ENCODE measurements around the gene TMEM272. TPM values are rescaled to one million over a fixed set of nuclear protein-coding genes. Genes with fewer than 3 reads are reported as not detected.

TMEM272 gene
- total RNA-seq, 4 donors from 2014 or later: 0.40 to 0.57 TPM; not detected in 2

- peaks cover 0 to 2% (median 0%) of the 10 kb centered on the region in 3 donors for H3K36me3 ChIP-seq
- no peak overlapping the region for H3K4me3 ChIP-seq
- peaks cover 0 to 10% (median 0%) of the 10 kb centered on the region in 4 donors for H3K4me1 ChIP-seq
- no peaks in the 10 kb centered on the region for H3K27me3 ChIP-seq
- no peaks in the 10 kb centered on the region for H3K9me3 ChIP-seq
- H3K27ac ChIP-seq: no peak overlapping the region
- TF ChIP-seq POLR2A (IDR thresholded peaks at IDR 0.05) (no peak), CTCF (IDR thresholded peaks at IDR 0.05) (no peak)
- no peak for DNase-seq
These were observed 66.6 kb downstream of the TMEM272 start for GRCh38 chr13:51778392-51778791.

- no peak for DNase-seq
- TF ChIP-seq POLR2A (IDR thresholded peaks at IDR 0.05) (no peak), CTCF (IDR thresholded peaks at IDR 0.05) (no peak)
- Histone ChIP-seq H3K27ac (no peak overlapping the region), H3K9me3 (no peaks in the 10 kb centered on the region), H3K4me3 (no peak overlapping the region), H3K36me3 (peaks cover 0 to 4% (median 0%) of the 10 kb centered on the region in 3 donors), H3K27me3 (no peaks in the 10 kb centered on the region), H3K4me1 (peaks cover 0 to 9% (median 0%) of the 10 kb centered on the region in 4 donors)
These were observed 67.1 kb downstream of the TMEM272 start for GRCh38 chr13:51777921-51778320.

- no peaks in the 10 kb centered on the region for H3K4me1 ChIP-seq
- no peaks in the 10 kb centered on the region for H3K9me3 ChIP-seq
- TF ChIP-seq POLR2A (IDR thresholded peaks at IDR 0.05) (no peak), CTCF (IDR thresholded peaks at IDR 0.05) (no peak)
- DNase-seq: no peak
- peaks cover 0 to 4% (median 0%) of the 10 kb centered on the region in 3 donors for H3K36me3 ChIP-seq
- H3K27ac ChIP-seq: no peak overlapping the region
- H3K4me3 ChIP-seq: no peak overlapping the region
- no peaks in the 10 kb centered on the region for H3K27me3 ChIP-seq
These were observed 68.8 kb downstream of the TMEM272 start for GRCh38 chr13:51776179-51776578.

- no peaks in the 10 kb centered on the region for H3K9me3 ChIP-seq
- no peak overlapping the region for H3K27ac ChIP-seq
- H3K36me3 ChIP-seq: peaks cover 0 to 4% (median 0%) of the 10 kb centered on the region in 3 donors
- H3K27me3 ChIP-seq: no peaks in the 10 kb centered on the region
- no peak for TF ChIP-seq POLR2A (IDR thresholded peaks at IDR 0.05)
- no peak for TF ChIP-seq CTCF (IDR thresholded peaks at IDR 0.05)
- H3K4me3 ChIP-seq: no peak overlapping the region
- DNase-seq: no peak
- no peaks in the 10 kb centered on the region for H3K4me1 ChIP-seq
These were observed 71.5 kb downstream of the TMEM272 start for GRCh38 chr13:51773515-51773914.

GRCh38 chr13:51772781-51773180 is 72.2 kb downstream of the TMEM272 start:
- no peak overlapping the region for H3K27ac ChIP-seq
- H3K9me3 ChIP-seq: no peaks in the 10 kb centered on the region
- H3K27me3 ChIP-seq: no peaks in the 10 kb centered on the region
- H3K36me3 ChIP-seq: peaks cover 0 to 7% (median 0%) of the 10 kb centered on the region in 3 donors
- TF ChIP-seq CTCF (IDR thresholded peaks at IDR 0.05) (no peak), POLR2A (IDR thresholded peaks at IDR 0.05) (no peak)
- DNase-seq: no peak
- H3K4me3 ChIP-seq: no peak overlapping the region
- no peaks in the 10 kb centered on the region for H3K4me1 ChIP-seq

GRCh38 chr13:51772105-51772455 is 72.9 kb downstream of the TMEM272 start:
- H3K4me3 ChIP-seq: no peak overlapping the region
- H3K27ac ChIP-seq: no peak overlapping the region
- H3K36me3 ChIP-seq: peaks cover 0 to 8% (median 0%) of the 10 kb centered on the region in 3 donors
- H3K4me1 ChIP-seq: no peaks in the 10 kb centered on the region
- H3K9me3 ChIP-seq: no peaks in the 10 kb centered on the region
- DNase-seq: no peak
- TF ChIP-seq CTCF (IDR thresholded peaks at IDR 0.05): no peak
- no peak for TF ChIP-seq POLR2A (IDR thresholded peaks at IDR 0.05)
- no peaks in the 10 kb centered on the region for H3K27me3 ChIP-seq

Measured in Peyer's patch (tissue), 4 donors.